GM23338 (cell line): ENCODE results near the gene S100A3.

Experiments used
- CTCF ChIP-seq, 2 experiments: fragments of 200-600 bp in 1 of 2; sonication (generic) in 1 of 2; conservative IDR thresholded peaks; 2 replicates each; pipeline versions ENCODE4 v1.5.1 to v1.6.1; 2016 to 2017; ENCODE audit warnings: antibody characterized with exemption in 2 of 2, low read depth in 2 of 2, mild to moderate bottlenecking in 2 of 2, moderate library complexity in 1 of 2
- EZH2 ChIP-seq: fragments of 200-600 bp; sonication (generic); IDR thresholded peaks from one replicate; pipeline ENCODE4 v1.8.0; 2017; ENCODE audit warnings: antibody characterized with exemption, mild to moderate bottlenecking, low read depth; ENCODE audit not compliant: unreplicated experiment
- POLR2AphosphoS5 ChIP-seq: IDR thresholded peaks from 2 replicates; pipeline ENCODE4 v1.6.1; 2016; ENCODE audit warnings: antibody characterized with exemption, low read depth

DNA sequence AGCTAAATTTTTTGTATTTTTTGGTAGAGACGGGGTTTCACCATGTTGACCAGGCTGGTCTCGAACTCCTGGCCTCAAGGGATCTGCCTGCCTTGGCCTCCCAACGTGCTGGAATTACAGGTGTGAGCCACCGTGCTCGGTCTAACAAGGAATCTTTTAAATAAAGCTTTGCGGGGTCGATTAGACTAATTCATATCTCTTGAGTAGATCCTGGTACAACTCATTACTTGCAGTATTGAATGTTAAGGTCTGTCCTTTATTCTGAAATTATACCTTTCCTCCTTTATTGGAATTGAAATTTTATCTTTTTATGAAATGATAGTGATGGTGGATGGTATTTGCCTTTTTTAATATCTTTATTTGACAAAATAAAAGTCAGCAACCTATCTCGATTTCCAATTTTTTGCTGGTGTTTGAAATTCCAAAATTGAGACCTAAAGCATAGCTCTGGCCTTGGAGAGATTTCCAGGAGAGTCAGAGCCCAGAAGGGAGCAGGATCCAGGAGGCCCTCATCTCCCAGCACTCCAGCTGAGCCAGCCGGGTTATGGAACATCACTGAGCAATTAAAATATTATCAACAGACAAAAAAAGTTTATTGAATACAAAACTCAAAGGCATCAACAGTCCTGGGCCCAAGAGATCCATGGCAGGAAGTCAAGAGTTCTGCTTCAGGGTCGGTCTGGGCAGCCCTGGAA lies 11.9 kb upstream of the S100A3 start:
- TF ChIP-seq CTCF (conservative IDR thresholded peaks at IDR 0.05; ENCODE audit: low read depth in 2 of 2) (no peak), EZH2 (no peak), POLR2AphosphoS5 (no peak)
